Esophagus squamous epithelium (tissue), 4 donors: ENCODE results near the gene ERCC6L2.

Experiments
- CTCF ChIP-seq, 6 experiments: fragments of 450-650 bp in 4 of 6; fragments of 200-600 bp in 2 of 6; sonication (generic) in 2 of 6; IDR thresholded peaks; one replicate each; pipeline ENCODE4 v1.5.1; 2016 to 2019; ENCODE audit warnings: antibody characterized with exemption in 6 of 6, mild to moderate bottlenecking in 4 of 6, moderate library complexity in 4 of 6
- POLR2A ChIP-seq, 4 donors: fragments of 450-650 bp; IDR thresholded peaks; one replicate each; pipeline ENCODE4 v1.6.1; 2017; ENCODE audit warnings: antibody characterized with exemption in 4 of 4, mild to moderate bottlenecking in 4 of 4, moderate library complexity in 3 of 4

DNA sequence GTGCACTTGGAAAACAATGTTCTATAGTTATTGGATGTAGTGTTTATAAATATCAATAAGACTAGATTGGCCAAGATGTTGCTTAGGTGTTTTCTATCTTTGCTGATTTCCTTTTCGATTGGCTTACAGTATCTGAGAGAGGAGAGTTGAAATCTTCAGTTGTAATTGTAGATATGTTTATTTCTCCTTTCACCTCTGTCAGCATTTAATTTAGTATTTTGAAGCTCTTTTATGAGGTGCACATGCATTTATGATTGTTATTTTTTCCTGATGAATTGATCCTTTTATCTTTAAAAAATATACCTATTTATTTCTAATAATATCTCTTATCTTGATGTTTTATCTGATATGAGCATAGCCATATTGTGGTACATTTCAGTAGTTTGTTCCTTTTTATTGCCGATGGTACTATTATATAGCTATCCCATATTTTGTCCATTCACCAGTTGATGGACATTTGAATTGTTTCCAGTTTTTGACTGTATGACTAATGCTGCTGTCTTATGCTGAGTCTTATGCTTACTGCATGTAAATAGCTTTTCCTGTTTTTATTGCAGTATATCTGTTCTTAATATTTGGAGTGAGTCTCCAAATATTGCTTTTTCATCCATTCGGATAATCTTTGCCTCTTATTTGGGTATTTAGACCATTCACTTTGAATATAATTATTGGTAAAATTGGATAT, 34.7 kb downstream of the ERCC6L2 start:
- TF ChIP-seq CTCF (IDR thresholded peaks at IDR 0.05) (no peak), POLR2A (IDR thresholded peaks at IDR 0.05) (no peak)
